Liver (tissue), 3 donors: ENCODE data around the gene ZNF765.
A peak's percentile ranks its signal among the peaks of the same experiment; 100 is the strongest.

Source experiments
- ATF3 ChIP-seq: IDR thresholded peaks from 2 replicates; pipeline ENCODE4 v1.6.1; 2016; ENCODE audit warnings: antibody characterized with exemption
- CTCF ChIP-seq: fragments of 150-350 bp; IDR thresholded peaks from 2 replicates; pipeline ENCODE4 v1.5.1; 2017; ENCODE audit warnings: improper control_type of control experiment, low read depth, low read length; ENCODE audit not compliant: missing input control
- FOXA1 ChIP-seq: IDR thresholded peaks from 2 replicates; pipeline ENCODE4 v1.6.1; 2016; ENCODE audit warnings: antibody characterized with exemption
- GABPA ChIP-seq, 2 donors: IDR thresholded peaks in 1 of 2; conservative IDR thresholded peaks in 1 of 2; 2 replicates each; pipeline ENCODE4 v1.6.1; 2016; ENCODE audit warnings: antibody characterized with exemption in 2 of 2, mild to moderate bottlenecking in 1 of 2, moderate library complexity in 1 of 2
- HNF4A ChIP-seq, 2 donors: conservative IDR thresholded peaks; 2 replicates each; pipeline ENCODE4 v1.6.1; 2016; ENCODE audit warnings: antibody characterized with exemption in 2 of 2, mild to moderate bottlenecking in 2 of 2
- JUND ChIP-seq, 2 donors: IDR thresholded peaks; 2 replicates each; pipeline ENCODE4 v1.6.1; 2016; ENCODE audit warnings: antibody characterized with exemption in 2 of 2
- RAD21 ChIP-seq, 2 donors: IDR thresholded peaks; 2 replicates each; pipeline ENCODE4 v1.6.1; 2016; ENCODE audit warnings: antibody characterized with exemption in 2 of 2, mild to moderate bottlenecking in 2 of 2
- REST ChIP-seq: IDR thresholded peaks from 2 replicates; pipeline ENCODE4 v1.6.1; 2016; ENCODE audit warnings: antibody characterized with exemption, mild to moderate bottlenecking
- SP1 ChIP-seq: IDR thresholded peaks from 2 replicates; pipeline ENCODE4 v1.6.1; 2018; ENCODE audit warnings: antibody characterized with exemption, mild to moderate bottlenecking
- TAF1 ChIP-seq: conservative IDR thresholded peaks from 2 replicates; pipeline ENCODE4 v1.6.1; 2016; ENCODE audit warnings: antibody characterized with exemption, mild to moderate bottlenecking
- YY1 ChIP-seq: IDR thresholded peaks from 2 replicates; pipeline ENCODE4 v1.6.1; 2016; ENCODE audit warnings: antibody characterized with exemption, mild to moderate bottlenecking
- donor health status: healthy.
- donor health status: healthy.

GRCh38 chr19:53467485-53468262 is 72.7 kb downstream of the ZNF765 start, which contains the start of gene ZNF813:
- TF ChIP-seq REST: no peak
- TF ChIP-seq CTCF: no peak
- TF ChIP-seq ATF3: no peak
- TF ChIP-seq YY1: no peak
- peak; percentile 49 for TF ChIP-seq SP1
- peak; percentile 32 to 64 for TF ChIP-seq HNF4A (conservative IDR thresholded peaks at IDR 0.05)
- TF ChIP-seq GABPA (IDR thresholded peaks at IDR 0.05 in 1 of 2, conservative IDR thresholded peaks at IDR 0.05 in 1 of 2): peak in 1 of 2 donors; percentile 57
- TF ChIP-seq RAD21 (IDR thresholded peaks at IDR 0.05): no peak
- TF ChIP-seq JUND (IDR thresholded peaks at IDR 0.05): no peak
- no peak for TF ChIP-seq FOXA1
- TF ChIP-seq TAF1: no peak
